SJSA1 (cell line): ENCODE results near the gene ULBP1. TPM values are rescaled to one million over a fixed set of nuclear protein-coding genes. Genes with fewer than 3 reads are reported as not detected.
"Not testable (repeated sequence)": the region's sequence is repeated elsewhere in the genome, so short reads cannot be mapped to it uniquely, and the experiment has no call there.

Experiments used
- DNase-seq, 2 experiments: peaks; one replicate each; pipeline ENCODE4 v3.0.0-alpha.2; 2015 to 2020; ENCODE audit warnings: low spot score in 2 of 2, low read depth in 1 of 2
- H3K27ac ChIP-seq: fragments of 250-450 bp; sonication (Bioruptor Pico); 2 replicates; pipeline ENCODE4 v1.5.1; 2020; ENCODE audit warnings: mild to moderate bottlenecking, moderate library complexity
- H3K27me3 ChIP-seq: fragments of 250-450 bp; sonication (Bioruptor Pico); replicated peaks from 2 replicates; pipeline ENCODE4 v1.5.1; 2020; ENCODE audit warnings: mild to moderate bottlenecking, moderate library complexity
- H3K36me3 ChIP-seq: fragments of 250-450 bp; sonication (Bioruptor Pico); 2 replicates; pipeline ENCODE4 v1.5.1; 2020; ENCODE audit warnings: mild to moderate bottlenecking
- H3K4me1 ChIP-seq: fragments of 250-450 bp; sonication (Bioruptor Pico); replicated peaks from 2 replicates; pipeline ENCODE4 v1.6.1; 2021; ENCODE audit warnings: mild to moderate bottlenecking
- H3K4me3 ChIP-seq: fragments of 250-450 bp; sonication (Bioruptor Pico); 2 replicates; pipeline ENCODE4 v1.5.1; 2020; ENCODE audit warnings: mild to moderate bottlenecking
- H3K9me3 ChIP-seq: fragments of 250-450 bp; sonication (Bioruptor Pico); replicated peaks from 2 replicates; pipeline ENCODE4 v1.5.1; 2020; ENCODE audit warnings: mild to moderate bottlenecking
- total RNA-seq: library from RNA; depleted of rRNA; stranded (reverse); fragments of >200 nt; shearing (Covaris generic); gene quantifications from 2 replicates; pipeline ENCODE4 v1.2.3, GENCODE V29; 2014

The ULBP1 gene
- total RNA-seq, 1 experiment from 2014 or later: 0.03 TPM

DNA sequence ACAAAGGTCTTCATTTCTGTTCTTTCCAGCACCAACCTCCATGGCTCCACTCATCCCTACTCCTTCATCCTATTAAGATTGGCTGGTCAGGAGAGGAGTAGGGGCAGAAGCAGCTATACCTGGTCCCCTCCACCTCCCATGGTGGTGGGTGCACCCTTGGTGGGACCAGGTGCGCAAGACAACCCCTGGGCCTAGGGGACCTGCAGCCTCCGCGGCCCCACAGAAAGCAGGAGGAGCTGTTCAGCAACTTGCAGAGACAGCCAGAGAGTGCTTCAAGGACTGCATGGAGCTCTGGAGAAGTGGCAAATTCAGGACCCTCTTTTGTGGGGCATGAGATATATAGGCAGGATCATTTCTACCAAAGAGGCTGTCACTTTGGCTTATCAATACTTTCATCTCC lies 12.1 kb upstream of the ULBP1 start:
- DNase-seq: no peak
- Histone ChIP-seq H3K4me1 (no peaks in the 10 kb centered on the region), H3K27me3 (peaks cover 12% of the 10 kb centered on the region; the same call in 1 of the 2 replicates), H3K36me3 (no peaks in the 10 kb centered on the region), H3K9me3 (no peaks in the 10 kb centered on the region), H3K27ac (no peak overlapping the region), H3K4me3 (no peak overlapping the region)

DNA sequence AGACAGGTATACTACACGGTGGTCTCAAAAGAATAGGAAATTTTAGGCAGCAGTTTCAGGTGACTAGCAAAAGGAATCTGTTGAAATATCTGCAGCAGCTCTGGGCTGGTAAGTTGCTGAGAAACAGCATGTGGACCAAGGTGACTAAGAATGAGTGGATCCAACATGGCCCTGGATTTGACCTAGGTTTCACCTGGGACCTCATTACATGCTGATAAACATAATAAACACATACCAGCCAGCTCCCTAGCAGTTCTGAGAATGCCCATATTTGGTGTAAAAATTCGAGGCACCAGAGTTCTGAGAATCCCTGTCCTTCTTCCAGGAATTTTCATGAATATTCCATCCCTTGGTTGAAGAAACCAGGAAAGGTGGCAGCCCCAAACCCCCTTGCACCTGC lies 10.4 kb upstream of the ULBP1 start:
- H3K27me3 ChIP-seq: peaks cover 12% of the 10 kb centered on the region; the same call in 1 of the 2 replicates
- not testable (repeated sequence) for H3K27ac ChIP-seq, DNase-seq, H3K4me3 ChIP-seq, H3K9me3 ChIP-seq, H3K4me1 ChIP-seq, H3K36me3 ChIP-seq

DNA sequence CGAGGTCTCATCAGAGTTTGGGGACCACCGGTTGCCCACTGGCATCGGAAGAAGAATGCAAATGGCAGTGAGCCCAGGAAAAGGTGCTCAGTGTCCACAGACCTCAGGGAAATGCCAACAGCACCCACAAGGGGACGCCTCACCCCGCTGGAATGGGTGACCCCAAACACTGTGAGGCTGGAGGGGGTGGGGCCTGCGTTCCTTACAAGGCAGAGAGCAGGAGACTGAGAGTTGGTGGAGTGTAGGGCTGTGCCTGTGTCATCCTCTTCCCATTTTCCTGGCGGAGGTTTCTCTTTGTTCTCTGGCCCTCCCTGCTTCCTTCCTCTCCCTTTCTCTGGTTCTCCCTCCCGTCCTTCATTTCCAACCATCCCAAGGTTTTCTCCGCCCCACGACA lies 9.8 kb upstream of the ULBP1 start:
- not testable (repeated sequence) for H3K9me3 ChIP-seq, H3K4me3 ChIP-seq, H3K27ac ChIP-seq, H3K4me1 ChIP-seq, H3K36me3 ChIP-seq, DNase-seq
- peaks cover 12% of the 10 kb centered on the region; the same call in 1 of the 2 replicates for H3K27me3 ChIP-seq

DNA sequence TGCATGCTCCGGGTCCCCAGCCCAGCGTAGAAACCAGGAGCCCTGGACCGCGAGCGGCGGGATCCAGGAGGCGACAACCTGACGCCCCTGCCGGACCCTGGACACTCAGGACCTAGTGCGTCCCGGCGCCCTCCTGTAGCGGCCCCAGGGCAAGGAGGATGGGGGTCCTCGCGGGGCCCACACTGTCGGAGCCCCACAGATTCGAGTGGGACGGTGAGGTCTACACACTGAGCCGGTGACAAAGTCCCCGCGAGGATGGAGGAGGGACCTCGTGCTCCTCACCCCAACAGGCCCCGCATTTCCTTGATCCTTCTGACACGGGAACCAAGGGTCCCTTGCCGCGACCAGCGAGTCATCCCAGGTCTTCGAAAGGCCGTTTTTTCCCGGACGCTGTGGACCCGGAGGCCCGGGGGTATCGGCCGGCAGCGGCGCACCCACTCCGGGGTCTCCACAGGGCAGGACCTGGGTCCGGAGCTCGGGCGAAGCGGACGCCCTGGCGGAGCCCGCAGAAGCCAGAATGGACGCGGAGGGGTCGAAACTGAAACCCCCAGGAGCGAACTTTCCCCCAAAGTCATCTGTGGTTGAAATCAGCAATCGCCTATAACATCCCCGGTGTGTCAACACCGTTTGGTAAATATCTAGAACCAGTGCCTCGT lies 9.3 kb upstream of the ULBP1 start:
- not testable (repeated sequence) for H3K9me3 ChIP-seq, H3K4me1 ChIP-seq, H3K27ac ChIP-seq, DNase-seq, H3K36me3 ChIP-seq, H3K4me3 ChIP-seq
- peaks cover 14% of the 10 kb centered on the region; the same call in 1 of the 2 replicates for H3K27me3 ChIP-seq

DNA sequence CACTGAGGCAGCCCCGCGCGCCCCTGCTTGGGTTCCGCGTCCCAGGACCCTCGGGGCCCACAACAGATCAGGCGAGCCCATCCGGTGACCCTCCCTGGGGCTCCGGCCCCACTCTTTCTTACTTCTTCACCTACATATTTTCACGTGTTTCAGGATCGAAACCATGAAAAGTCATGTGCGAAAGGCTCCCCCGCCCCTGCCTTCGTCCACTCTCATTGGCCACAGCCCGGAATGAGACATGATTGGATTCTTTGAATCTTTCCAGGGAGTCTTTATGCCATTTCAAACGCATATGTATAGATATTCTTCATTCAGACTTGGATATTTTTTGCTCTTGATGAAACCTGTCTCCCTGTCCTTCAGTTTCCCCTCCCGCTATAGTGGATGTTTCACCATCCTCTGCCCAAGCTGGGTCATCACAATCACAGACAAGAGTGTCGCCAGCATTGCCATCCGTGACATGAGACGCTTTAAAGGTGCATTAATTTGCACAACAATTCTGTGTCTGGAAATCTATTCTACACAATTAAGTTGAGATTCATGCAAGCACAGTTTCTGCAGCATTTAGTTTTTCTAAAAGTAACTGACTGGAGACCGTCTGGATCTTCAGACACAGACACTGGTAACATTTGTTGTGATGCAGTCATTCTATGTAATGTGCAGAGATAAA lies 8.6 kb upstream of the ULBP1 start:
- not testable (repeated sequence) for H3K4me3 ChIP-seq, DNase-seq, H3K4me1 ChIP-seq, H3K27ac ChIP-seq, H3K36me3 ChIP-seq, H3K9me3 ChIP-seq
- peaks cover 12% of the 10 kb centered on the region; the same call in 1 of the 2 replicates for H3K27me3 ChIP-seq

DNA sequence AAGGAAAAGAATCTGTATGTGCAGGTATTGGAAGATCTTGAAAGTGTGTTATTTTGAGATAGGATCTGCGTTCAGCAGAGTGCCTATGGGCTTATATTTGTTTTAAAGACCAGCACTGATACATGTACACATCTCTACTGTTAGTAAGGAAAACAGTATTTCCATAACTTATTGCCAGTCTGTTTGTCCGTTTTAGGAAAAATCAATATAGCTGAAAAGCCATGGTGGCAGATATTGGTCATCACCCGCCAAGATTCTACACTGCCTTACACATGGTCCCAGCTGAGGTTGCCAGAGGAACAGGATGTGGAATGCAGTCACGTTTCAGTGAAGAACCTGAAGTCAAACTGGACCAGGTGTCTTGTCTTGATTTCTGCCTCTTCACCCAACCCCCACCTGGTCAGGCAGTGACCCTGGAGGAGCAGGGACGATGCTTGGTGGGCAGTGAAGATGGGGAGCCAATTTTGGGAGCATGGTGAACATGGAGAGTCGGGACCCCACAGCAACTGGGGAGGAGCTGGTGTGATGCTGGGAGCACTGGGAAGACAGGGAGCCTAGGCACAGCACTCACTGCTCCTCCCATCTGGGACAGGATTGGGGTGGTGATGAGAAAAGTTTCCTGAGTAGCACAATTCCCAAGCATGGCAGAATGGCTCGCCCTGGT lies 8.0 kb upstream of the ULBP1 start:
- H3K36me3 ChIP-seq, H3K4me1 ChIP-seq, H3K4me3 ChIP-seq, H3K27ac ChIP-seq, H3K27me3 ChIP-seq, DNase-seq, H3K9me3 ChIP-seq: not testable (repeated sequence)

DNA sequence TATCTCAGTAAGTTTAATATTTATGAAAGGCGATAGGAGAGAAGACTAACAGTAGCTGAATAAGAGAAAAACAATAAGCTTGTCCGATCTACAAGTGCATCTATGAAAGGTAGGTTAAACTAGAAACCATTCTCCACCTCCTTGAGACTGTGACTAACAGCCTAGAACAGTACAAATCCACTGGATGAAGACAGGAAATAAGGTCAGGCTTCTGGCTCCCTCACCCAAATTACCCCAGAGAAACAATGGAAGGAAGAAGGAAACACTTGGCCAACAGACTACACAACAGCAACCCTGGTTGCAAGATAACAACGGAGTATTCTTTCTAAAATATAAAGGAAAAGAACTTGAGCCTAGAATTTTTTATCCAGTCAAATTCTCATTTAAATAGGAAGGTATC lies 5.6 kb upstream of the ULBP1 start:
- H3K27ac ChIP-seq, H3K4me1 ChIP-seq, DNase-seq: not testable (repeated sequence)

DNA sequence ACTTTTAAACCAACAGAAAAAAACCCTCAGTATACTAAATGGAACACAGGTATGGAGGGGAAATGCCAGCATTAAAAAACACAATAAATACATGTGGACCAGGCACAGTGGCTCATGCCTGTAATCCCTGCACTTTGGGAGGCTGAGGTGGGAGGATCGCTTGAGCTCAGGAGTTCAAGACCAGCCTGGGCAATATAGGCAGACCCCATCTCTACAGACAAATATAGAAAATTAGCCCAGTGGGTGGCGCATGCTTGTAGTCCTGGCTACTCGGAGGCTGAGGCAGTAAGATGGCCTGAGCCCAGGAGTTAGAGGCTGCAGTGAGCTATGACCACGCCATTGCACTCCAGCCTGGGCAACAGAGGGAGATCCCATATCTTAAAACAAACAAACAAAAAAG lies 3.9 kb upstream of the ULBP1 start:
- peaks cover 32% of the 10 kb centered on the region for H3K27me3 ChIP-seq
- not testable (repeated sequence) for H3K27ac ChIP-seq, H3K4me3 ChIP-seq, DNase-seq, H3K36me3 ChIP-seq, H3K9me3 ChIP-seq
- H3K4me1 ChIP-seq: peaks cover 21% of the 10 kb centered on the region

More for the DNA sequence above, 5.6 kb upstream of the ULBP1 start:
- not testable (repeated sequence) for H3K4me3 ChIP-seq, H3K36me3 ChIP-seq, H3K9me3 ChIP-seq
- peaks cover 17% of the 10 kb centered on the region for H3K27me3 ChIP-seq

DNA sequence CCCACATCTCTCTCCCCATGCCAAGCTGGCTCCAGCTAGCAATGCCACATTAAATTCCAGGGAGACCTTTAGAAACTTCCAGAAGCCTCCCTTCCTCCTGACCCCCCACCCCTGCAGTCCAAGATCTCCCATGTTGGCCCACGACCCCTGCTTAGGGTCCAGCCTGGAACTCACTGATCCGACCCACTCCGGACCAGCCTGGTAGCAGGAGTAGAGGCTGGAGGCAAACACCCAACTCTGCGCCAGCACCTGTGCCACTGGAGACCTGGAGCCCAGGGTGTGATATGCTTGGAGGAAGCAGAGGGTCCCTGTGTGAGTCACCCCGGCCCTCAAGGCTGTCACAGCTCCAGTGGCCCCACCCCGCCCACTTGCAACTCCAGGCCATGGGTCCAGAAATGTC lies 3.3 kb upstream of the ULBP1 start:
- DNase-seq: no peak
- Histone ChIP-seq H3K27ac (no peak overlapping the region), H3K4me3 (no peak overlapping the region), H3K36me3 (no peaks in the 10 kb centered on the region), H3K4me1 (peaks cover 22% of the 10 kb centered on the region), H3K9me3 (no peaks in the 10 kb centered on the region), H3K27me3 (peaks cover 36% of the 10 kb centered on the region)

DNA sequence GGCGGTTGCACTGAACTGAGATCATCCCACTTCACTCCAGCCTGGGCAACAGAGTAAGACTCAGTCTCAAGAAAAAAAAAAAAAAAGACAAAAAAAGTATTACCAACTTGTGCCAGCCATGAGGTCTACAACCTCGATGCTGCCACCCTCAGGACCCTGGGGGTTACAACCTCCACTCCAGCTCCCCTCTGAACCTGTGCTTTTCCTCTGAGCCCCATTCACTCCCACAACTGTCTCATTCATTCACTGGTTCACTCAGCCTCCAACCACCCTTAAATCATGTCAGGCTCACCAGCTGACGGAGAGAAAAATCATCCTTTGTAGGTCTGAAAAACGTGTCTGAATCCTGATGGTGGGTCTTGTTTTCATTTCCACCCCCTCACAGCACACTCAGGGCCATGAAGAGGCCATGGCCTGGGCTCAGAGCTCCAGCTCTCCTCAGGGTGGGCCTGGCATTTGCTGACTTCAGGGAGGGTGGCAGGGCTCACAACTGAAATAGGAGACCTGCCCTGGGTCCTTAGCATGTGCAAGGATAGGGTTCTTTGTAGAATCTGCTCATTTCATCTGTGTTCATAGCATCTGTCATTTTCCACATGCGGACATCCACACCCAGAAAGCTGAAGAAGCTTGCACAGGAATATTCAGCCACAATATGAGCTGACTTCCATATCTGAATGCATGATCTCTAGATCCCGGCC lies 1.9 kb upstream of the ULBP1 start:
- DNase-seq: no peak
- Histone ChIP-seq H3K4me3 (no peak overlapping the region), H3K9me3 (no peaks in the 10 kb centered on the region), H3K4me1 (peaks cover 22% of the 10 kb centered on the region), H3K27ac (no peak overlapping the region), H3K27me3 (peaks cover 38% of the 10 kb centered on the region), H3K36me3 (no peaks in the 10 kb centered on the region)

DNA sequence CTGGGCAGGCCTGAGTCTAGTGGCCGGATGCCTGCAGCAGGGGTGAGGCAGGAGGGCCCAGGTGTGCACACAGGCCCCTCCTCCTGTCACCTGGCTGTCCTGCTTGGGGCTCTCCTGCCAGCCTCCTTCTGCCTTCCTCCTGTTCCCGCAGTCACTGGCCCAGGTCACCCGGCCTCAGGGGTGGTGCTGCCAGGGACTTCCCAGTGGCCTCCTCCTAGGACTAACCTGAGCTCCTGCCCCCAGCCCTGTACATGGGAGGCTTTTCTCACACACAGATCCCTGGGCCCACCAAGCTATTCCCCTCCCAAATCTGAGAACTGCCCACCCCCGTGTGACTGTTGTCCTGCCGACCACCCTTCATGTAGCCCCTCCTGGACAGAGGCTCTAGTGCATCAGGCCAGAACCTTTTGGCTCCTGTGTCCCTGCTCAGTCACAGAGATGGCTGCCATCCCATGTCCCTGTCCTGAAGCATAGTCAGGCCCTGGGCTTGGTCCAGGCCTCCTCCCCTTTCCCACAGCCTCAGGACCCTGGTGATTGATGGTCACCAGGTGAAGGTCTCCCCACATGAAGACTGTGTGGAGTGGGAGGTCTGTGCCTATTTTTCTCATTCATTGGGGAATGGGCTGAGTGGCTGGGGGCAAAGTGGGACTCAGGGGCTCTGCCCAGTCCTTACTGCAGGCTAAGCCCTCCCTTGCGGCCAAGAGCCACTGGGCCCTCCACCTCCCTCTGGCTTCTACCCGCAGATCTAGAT lies 1.1 kb upstream of the ULBP1 start:
- Histone ChIP-seq H3K27ac (no peak overlapping the region), H3K9me3 (no peaks in the 10 kb centered on the region), H3K36me3 (no peaks in the 10 kb centered on the region), H3K4me1 (peaks cover 22% of the 10 kb centered on the region), H3K4me3 (no peak overlapping the region), H3K27me3 (peaks cover 38% of the 10 kb centered on the region)
- DNase-seq: no peak

DNA sequence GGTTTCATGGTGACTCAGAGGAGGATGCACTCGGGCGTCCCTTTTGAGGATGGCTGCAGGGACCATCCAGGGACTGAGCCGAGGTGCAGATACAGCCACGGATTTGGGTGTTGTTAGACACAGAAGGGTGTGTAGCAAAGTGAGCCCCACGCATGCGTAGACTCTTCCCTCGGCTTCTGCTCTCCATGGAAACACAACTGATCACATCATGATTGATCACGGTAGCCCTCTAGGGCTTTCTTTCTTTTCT lies 606 bp upstream of the ULBP1 start:
- Histone ChIP-seq H3K27me3 (peaks cover 38% of the 10 kb centered on the region), H3K4me1 (peaks cover 22% of the 10 kb centered on the region), H3K4me3 (no peak overlapping the region), H3K9me3 (no peaks in the 10 kb centered on the region), H3K27ac (no peak overlapping the region), H3K36me3 (no peaks in the 10 kb centered on the region)
- no peak for DNase-seq

DNA sequence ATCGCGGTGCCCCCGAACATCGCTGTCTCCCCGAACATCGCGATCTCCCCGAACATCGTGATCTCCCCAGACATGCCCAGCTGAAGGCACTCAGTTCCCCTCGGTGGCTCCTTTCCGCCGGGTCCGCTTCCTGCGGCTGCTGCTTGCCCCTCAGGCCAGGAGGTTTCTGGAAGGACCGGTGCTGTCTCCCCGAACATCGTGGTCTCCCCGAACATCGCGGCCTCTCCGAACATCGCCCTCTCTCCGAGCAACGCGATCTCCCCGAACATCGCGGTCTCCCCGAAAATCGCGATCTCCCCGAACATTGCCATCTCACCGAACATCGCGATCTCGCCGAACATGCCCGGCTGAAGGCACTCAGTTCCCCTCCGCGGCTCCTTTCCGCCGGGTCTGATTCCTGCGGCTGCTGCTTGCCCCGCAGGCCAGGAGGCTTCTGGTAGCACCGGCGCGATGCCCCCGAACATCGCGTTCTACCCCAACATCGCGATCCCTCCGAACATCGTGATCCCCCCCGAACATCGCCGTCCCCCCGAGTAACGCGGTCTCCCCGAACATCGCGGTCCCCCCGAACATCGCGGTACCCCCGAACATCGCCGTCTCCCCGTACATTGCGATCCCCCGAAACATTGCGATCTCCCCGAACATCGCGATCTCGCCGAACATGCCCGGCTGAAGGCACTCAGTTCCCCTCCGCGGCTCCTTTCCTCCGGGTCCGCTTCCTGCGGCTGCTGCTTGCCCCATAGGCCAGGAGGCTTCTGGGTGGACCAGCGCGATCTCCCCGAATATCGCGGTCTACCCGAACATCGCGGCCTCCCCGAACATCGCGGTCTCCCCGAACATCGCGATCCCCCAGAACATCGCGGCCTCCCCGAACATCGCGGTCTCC lies 808 bp downstream of the ULBP1 start:
- no peaks in the 10 kb centered on the region for H3K36me3 ChIP-seq
- peaks cover 22% of the 10 kb centered on the region for H3K4me1 ChIP-seq
- no peak overlapping the region for H3K27ac ChIP-seq
- DNase-seq: no peak
- peak overlapping the region; percentile 30 for H3K4me3 ChIP-seq
- H3K27me3 ChIP-seq: peaks cover 40% of the 10 kb centered on the region
- H3K9me3 ChIP-seq: no peaks in the 10 kb centered on the region
